ENCODE data around the gene LIPG. TPM values are rescaled to one million over a fixed set of nuclear protein-coding genes. Genes with fewer than 3 reads are reported as not detected.

The LIPG gene
- total RNA-seq, 1 donor from 2014 or later, result 6.7 TPM

GRCh38 chr18:49632588-49632987 is 70.7 kb downstream of the LIPG start:
- no peak for DNase-seq (ENCODE audit: low spot score)

GRCh38 chr18:49638209-49638785 is 76.4 kb downstream of the LIPG start:
- no peak for DNase-seq (ENCODE audit: low spot score)

GRCh38 chr18:49638891-49639557 is 77.2 kb downstream of the LIPG start:
- no peak for DNase-seq (ENCODE audit: low spot score)

GRCh38 chr18:49639643-49640391 is 78.0 kb downstream of the LIPG start:
- no peak for DNase-seq (ENCODE audit: low spot score)

- DNase-seq (ENCODE audit: low spot score), result no peak
Observed at GRCh38 chr18:49640741-49641140, 78.9 kb downstream of the LIPG start.

- no peak for DNase-seq (ENCODE audit: low spot score)
Observed at GRCh38 chr18:49645196-49645595, 83.3 kb downstream of the LIPG start.

GRCh38 chr18:49645841-49646351 is 84.0 kb downstream of the LIPG start:
- DNase-seq (ENCODE audit: low spot score), result no peak

- no peak for DNase-seq (ENCODE audit: low spot score)
Observed at GRCh38 chr18:49646873-49647272, 85.0 kb downstream of the LIPG start.

- DNase-seq (ENCODE audit: low spot score), result no peak
Observed at GRCh38 chr18:49647496-49648168, 85.8 kb downstream of the LIPG start.

GRCh38 chr18:49648326-49648725 is 86.5 kb downstream of the LIPG start:
- DNase-seq (ENCODE audit: low spot score), result no peak

Other genes with a start within 250 kb of the LIPG start
- 65.2 TPM for gene DYM, start 101.4 kb upstream of the LIPG start, total RNA-seq (ENCODE audit: insufficient read depth, low replicate concordance)
- 8.9 TPM for gene C18orf32, start 74.8 kb upstream of the LIPG start, total RNA-seq (ENCODE audit: insufficient read depth, low replicate concordance)
- gene RPL17, start 69.6 kb upstream of the LIPG start, total RNA-seq (ENCODE audit: insufficient read depth, low replicate concordance), result 1,623 TPM

Measured in umbilical cord (tissue), 2 donors.